HTERT RPE-1 (cell line): Measurements from ENCODE around the gene NOC2L.

Experiments used
- in situ Hi-C: fragments of 300-500 bp; cut with MboI; formaldehyde crosslinking; loops from 4 replicates; pipeline ENCODE4 v1.14.3; 2020; ENCODE audit warnings: low sequenced_read_pairs

The NOC2L gene

DNA sequence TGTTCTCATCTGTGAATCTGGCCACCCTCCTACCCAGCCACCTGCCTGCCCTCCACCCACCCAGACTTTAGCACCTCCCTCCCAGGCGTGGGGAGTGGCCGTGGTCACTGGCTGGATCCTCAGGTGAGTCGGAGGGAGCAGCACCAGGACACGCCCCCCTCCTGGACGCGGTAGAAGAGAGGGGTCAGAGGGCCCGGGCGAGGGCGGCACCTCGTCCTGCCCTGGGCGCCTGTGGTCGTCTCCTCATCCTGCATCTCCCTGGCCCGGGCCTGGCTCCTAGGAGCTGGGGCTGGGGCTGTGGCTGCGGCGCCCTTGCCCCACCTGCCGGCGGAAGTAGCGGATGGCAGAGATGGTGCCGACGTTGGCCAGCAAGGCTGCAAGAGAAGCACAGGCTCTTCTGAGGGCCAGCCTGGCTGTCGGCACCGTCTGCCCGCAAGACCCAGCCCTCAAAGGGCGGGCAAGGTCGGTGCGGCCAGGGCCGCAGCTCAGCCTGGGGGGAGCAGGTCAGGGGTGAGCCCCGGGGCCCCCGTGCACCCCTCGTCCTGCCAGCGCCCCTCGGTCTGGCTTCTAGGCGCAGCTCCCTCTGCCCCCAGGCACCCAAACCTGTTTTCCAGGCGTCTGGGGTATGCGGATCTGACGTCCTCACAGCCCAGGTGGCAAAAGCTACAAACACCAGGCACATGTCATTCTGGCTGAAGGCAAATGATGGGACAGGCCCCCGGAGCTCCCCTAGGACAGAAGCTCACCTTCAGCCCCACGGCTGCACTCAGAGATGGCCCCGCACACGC is 17.0 kb upstream of the NOC2L start:
- in situ Hi-C loops: no loop called here

DNA sequence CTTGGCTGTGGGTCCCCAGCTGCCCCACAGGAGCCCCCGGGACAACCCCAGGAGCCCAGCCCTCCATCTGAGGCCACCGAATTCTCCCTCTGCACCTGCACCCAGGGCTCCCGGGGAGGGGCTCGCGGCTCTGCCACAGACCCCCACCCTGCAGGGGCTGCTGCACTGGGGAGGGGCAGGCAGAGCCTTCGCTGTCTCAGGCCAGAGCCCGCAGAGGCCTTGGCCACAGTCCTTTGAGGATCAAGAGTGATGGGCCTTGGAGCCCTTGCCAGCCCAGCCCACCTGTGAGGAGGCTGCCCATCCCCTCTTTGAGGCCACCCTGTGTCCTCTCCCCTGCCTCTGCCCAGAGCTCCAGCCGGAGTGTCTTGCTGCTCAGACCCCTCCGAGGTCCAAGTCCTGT is 16.3 kb upstream of the NOC2L start:
- in situ Hi-C loops: no loop called here

DNA sequence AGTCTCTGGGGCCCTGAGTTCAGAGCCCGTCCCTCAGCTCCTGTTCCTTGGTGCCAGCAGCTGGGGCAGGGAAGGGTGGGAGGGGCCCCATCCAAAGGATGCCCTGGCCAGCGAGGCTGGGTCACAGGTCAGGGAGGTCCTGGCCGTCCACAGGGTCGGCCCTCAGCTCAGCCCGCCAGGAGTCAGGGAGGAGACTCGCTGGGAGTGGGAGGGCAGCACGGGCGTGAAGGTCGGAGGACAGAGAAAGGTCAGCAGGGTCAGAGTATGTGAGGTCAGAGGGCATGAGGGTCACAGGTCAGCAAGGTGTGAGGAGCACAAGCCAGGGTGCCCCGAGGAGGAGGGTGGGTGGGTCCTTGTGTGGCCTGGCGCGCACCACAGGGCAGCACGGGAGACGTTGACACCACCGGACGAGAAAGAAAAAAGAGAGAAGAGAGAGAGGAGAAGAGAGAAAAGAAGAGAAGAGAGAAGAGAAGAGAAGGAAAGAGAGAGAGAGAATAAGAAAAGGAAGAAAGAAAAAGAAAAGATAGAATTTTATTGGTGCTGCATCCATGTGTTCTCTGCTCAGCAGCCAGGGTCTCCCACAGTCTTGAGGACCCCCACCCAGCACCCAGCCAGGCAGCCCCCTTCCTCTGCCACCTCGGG is 15.8 kb upstream of the NOC2L start:
- in situ Hi-C loops: no loop called here

DNA sequence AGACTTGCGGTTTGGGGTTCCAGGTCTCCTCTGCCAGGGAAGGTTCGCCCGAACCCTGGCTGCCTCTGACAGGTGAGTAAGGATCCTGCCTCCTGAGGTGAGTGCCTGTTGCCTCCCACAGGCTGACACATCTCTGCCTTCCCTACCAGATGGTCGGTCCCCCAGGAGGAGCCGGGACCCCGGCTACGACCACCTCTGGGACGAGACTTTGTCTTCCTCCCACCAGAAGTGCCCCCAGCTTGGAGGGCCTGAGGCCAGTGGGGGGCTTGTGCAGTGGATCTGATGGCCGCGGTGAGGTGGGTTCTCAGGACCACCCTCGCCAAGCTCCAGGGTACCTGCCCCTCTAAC is 15.2 kb upstream of the NOC2L start:
- in situ Hi-C loops: no loop called here

DNA sequence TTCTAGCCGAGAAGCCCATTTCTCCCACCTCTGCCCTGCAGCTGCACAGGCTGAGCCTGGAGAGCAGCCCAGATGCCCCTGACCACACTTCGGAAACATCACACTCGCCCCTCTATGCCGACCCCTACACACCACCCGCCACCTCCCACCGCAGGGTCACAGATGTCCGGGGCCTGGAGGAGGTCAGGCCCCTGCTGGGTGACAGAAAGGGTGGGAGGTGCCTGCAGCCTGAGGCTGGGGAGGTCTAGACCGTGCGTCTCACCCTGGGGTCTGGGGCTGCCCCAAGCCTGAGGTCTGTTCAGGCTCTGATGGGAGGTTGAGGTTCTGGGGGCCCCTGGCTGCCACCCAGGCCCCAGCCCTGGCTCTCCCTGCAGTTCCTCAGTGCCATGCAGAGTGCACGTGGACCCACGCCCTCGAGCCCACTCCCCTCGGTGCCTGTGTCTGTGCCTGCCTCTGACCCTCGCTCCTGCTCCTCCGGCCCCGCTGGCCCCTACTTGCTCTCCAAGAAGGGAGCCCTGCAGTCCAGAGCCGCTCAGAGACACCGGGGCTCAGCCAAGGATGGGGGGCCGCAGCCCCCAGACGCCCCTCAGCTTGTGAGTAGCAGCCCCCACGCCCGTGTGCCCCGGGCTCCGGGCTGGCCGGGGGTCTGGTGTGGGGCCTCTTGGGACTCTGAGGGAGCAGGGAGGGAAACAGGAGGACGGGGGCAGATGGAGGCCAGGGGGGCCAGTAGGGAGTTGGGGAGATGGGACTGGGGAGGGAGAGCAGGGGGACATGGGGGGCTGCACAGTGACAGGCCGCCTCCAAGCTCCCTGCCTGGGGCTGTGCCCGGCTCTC is 14.6 kb upstream of the NOC2L start:
- in situ Hi-C loops: no loop called here

DNA sequence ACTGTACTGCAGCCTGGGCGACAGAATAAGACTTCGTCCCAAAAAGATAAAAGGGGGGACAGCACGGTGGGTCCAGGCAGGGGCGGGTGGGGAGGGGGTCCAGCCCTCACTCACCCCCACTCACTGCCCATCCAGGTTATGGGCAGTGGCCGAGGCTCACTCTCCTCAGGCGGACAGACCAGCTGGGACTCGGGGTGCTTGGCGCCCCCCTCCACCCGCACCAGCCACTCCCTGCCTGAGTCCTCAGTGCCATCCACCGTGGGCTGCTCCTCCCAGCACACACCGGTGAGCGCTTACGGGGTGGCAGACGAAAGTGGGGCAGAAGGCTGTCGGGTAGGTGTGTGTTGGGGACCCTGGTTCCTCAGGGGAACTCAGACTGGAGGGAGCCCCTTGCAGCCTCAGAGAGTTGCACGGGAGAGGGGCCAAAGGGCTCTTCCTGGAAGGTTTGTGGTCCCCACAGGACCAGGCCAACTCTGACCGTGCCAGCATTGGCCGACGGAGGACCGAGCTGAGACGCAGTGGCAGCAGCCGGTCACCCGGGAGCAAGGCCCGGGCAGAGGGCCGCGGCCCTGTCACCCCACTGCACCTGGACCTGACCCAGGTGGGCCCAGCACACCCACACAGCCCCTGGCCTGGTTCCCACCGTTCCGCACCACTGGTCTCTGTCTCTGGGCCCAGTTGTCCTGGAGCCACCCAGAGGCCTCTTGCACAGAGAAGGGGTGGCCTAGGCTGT is 13.8 kb upstream of the NOC2L start:
- in situ Hi-C loops: no loop called here

DNA sequence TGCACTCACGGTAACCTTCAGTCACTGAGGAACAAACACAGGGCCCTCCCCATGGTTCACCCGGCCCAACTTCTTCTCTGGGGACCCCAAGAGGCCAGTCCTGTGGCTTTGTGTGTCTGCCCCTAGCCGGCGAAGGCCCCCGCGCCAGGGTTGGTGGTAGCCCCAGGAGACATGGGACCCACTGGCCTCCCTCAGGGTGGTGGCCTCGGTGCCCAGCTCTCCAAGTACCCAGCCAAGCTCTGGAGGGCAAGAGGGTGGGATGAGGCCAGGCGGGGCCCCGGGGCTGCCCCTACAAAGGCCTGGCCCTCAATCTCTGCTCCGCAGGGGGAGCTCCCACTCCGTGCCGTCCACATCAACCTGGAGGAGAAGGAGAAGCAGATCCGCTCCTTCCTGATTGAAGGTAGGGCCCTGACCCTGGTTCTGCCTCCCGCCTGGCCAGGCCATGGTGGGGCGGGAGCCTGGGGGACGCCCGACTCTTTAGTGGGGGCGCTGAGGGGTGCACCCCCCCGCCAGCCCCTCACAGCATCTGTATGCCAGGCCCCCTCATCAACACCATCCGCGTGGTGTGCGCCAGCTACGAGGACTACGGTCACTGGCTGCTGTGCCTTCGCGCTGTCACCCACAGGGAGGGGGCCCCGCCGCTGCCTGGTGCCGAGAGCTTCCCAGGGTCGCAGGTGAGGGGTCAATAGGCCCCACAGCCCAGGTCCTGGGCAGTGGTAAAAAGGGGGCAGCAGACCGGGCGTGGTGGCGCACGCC is 12.9 kb upstream of the NOC2L start:
- in situ Hi-C loops: no loop called here

DNA sequence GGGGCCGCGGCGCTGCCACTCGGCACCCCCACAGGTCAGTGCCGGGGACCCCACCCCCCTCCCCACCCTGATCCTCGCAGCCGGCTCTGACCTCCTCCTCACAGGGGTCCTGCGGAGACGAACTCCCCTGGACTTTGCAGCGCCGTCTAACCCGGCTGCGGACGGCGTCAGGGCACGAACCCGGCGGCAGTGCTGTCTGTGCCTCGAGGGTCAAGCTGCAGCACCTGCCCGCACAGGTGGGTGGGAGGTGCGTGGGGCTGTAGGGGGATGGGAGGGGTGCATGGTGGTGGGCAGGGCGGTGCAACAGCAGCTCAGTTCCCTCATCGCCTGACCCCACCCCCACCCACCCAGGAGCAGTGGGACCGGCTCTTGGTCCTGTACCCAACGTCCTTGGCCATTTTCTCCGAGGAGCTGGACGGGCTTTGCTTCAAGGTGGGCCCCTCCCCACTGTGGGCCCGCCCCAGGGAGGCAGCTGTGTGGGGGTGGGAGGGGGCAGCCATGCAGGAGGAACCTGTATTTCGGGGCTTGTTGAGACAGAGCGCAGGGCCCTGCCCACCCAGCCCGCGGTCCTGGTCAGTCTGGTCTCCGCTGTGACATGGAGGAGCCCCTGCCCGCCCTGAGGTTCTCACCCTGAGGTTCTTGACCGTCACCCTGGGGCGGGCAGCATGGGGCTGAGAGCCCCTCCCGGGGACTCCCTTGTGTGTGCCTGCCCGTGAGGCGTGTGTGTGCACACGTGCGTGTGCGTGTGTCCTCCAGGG is 12.1 kb upstream of the NOC2L start:
- in situ Hi-C loops: no loop called here

DNA sequence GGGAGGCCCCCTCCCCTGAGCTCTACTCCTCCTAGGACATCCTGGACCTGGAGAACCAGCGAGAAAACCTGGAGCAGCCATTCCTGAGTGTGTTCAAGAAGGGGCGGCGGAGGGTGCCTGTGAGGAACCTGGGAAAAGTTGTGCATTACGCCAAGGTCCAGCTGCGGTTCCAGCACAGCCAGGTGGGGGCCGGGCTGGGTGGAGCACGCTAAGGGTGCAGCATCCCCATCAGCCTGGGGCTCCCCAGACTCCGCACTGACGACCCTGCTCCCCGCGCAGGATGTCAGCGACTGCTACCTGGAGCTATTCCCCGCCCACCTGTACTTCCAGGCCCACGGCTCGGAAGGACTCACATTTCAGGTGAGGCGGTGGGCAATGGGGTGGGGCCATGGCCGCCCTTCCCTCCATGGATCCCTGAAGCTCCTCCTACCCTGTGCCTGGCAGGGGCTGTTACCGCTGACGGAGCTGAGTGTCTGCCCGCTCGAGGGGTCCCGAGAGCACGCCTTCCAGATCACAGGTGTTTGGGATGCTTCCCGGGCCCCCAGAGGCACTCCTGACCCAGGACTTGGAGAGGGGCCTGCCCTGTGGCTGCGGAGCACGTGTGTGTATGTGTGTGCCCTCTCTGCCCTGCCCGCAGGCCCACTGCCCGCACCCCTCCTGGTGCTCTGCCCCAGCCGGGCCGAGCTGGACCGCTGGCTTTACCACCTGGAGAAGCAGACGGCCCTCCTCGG is 11.4 kb upstream of the NOC2L start:
- in situ Hi-C loops: no loop called here

DNA sequence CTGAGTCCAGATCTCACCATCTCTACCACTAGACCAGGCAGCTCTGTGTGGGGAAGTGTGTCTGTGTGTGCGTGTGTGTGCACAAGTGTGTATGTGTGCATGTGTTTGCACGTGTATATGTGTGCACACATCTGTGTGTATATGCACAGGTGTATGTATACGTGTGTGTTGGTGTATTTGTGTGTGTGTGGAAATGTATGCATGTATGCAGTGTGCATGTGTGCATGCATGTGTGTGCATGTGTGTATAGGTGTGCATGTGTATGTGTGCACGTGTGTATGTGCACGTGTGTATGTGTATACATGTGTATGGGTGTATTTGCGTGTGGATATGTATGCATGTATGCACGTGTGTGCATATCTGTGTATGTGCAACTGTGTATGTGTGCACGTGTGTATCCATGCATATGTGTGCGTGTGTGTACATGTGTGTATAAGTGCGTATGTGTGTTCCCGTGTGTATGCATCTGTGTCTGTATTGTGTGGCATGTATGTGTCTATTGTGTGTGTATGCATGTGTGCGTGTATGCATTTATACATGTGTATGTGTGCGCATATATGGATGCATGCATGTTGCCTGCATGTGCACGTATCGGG is 10.3 kb upstream of the NOC2L start:
- in situ Hi-C loops: no loop called here

DNA sequence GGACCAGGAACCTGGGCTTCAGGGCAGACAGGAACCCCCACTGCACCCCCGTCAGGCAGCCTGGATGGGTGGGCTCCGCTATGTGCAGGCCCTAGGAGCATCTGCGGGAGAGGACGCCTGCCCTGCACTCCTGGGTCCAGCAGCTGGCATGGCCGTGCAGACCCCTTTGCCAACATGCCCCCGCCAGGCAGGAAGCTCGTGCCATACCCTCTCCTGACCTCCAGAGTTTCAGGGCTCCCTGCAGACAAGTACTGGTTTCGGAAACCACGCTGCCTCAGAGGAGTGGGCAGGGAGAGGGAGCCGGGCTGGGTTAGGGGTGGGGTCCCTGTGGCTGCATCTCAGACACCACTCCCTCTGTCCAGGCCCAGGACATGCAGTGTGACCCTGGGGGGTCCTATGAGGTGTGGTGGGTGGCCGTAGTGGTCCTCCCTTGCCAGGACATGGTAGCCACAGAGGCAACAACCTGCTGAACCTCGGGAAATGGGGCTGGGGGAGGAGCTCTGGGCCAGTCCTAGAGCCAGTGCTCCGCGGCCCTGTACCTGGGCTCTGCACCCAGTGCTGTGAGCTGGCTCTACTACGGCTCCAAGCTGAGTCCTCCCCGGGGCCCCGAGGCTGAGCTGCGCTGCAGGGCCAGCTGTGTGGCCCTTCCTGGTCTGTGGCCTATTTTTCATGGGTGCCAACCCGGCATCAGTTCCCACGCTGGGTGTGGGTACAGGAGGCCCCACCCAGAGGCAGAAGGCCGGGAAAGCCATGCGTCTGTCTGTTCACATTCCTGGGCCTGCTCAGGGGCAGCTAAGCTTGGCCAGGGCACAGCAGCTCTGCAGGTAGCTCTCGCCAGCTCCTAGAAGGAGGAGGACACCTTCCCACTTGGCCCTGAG is 8.6 kb upstream of the NOC2L start:
- in situ Hi-C loops: no loop called here

DNA sequence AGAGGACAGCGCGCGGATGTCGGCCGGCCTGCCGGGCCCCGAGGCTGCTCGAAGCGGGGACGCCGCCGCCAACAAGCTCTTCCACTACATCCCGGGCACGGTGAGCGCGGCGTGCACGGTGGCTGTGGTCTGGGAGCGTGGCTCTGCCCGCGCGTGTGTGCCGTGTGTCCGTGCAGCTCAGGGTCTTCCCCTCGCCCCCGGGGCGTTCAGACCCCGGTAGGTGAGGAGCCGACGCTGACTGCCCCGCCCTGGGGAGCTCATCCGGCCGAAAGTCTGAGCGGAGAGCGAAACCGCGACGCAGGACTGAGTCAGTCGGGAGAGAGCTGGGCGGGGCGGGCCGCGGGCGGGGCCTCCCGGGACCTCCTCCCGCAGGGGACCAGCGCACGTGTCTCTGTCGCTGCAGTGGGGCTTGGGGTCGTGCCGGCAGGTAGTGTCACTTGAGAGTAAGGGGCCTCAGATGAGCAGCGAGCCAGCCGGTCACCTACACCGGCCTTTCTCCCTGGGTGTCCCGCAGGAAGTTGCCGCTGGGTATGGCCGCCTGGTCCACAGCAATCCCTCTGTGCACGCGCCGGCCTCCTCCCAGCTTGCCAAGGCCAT is 7.7 kb upstream of the NOC2L start:
- in situ Hi-C loops: no loop called here

DNA sequence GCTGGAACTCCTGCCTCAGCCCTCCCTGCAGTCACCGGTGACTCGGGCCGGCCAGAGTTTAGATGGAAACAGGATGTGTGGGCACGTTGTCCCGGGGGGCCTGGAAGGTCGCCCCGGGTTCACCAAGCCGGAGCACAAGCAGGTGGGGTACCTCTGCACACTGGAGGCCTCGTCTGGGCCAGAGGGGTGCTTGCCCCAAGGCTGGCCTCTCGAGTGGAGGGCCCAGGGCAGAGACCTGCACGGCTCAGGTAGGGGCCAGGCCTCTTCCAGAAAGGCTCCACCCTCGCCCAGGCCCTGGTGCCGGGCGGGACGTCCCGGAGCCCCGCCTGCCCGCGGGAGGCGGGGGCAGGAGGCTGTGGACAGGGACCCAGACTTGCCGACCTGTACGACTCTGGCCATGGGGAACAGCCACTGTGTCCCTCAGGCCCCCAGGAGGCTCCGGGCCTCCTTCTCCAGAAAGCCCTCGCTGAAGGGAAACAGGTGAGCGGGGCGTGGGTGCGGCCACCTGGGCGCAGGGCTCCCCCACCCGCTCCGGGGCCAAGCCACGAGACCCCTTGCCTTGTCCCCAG is 7.2 kb upstream of the NOC2L start, which contains the start of gene PLEKHN1:
Gene PLEKHN1 (plus strand): TSS at position 348 of the 569 bp plus-strand sequence. CDS start 50 bp downstream, at position 398.
- in situ Hi-C loops: no loop called here

DNA sequence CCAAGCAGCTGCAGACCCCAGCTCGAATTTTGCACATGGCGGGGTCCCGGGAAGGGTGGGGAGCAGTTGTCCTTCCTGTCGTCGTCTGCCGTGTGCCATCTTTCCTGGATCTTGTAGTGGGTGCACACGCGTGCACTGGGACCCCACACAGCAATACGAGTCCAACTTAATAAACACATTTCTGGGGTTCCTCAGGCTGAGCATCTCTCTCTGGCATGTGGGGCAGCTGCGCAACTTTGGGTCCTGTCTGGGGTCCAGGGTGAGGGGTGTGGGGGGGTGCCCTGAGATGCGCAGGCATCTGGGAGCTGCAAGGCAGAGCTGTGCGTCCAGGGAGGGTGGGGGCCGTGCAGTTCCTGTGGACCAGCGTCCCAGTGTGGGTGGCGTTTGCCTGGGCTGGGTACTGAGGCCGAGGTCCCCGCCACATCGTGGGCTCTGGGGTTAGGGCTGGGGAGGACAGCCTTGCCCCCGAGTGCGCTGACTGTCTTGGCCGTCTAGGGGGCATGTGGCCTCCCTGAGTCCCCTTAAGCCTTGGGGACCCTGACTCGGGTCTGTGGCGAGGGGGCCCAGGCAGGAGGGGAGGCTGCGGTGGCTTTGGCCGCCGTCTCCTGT is 6.6 kb upstream of the NOC2L start:
- in situ Hi-C loops: no loop called here

DNA sequence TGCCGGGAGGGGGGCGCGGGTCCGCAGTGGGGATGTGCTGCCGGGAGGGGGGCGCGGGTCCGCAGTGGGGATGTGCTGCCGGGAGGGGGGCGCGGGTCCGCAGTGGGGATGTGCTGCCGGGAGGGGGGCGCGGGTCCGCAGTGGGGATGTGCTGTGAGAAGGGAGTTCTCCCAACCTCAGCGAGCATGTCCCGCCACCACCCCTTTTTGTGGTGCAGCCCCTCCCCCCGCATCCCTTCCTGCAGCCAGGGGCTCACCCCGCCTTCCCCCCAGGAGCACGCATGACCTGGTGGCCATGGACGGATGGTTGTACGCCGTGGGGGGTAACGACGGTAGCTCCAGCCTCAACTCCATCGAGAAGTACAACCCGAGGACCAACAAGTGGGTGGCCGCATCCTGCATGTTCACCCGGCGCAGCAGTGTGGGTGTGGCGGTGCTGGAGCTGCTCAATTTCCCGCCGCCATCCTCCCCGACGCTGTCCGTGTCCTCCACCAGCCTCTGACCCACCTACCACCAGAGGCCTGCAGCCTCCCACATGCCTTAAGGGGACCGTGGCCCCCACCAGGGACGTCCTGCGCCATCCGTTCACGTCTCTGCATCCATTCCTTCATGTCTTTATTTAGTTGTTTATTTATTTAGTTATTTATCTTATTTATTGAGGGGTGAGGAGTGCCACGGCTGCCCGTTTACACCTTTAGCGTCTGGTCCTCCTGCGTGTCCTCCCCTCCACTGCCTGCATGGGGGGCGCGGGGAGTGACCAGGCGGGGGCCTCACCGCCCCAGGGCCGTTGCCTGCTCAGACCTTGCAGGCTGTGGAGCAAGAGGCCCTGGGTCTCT is 5.9 kb upstream of the NOC2L start:
- in situ Hi-C loops: no loop called here
